ENCODE results near the gene PCDHGC5.

Gene PCDHGC5

GRCh38 chr5:141441571-141442170, 47.2 kb upstream of the PCDHGC5 start:
- H3K27me3 ChIP-seq (ENCODE audit: insufficient read depth, low read length), result no peaks in the 10 kb centered on the region
- no peak overlapping the region for H3K9ac ChIP-seq (ENCODE audit: low read length)
- TF ChIP-seq CTCF (IDR thresholded peaks at IDR 0.05; ENCODE audit: low read length) (no peak), EZH2 (IDR thresholded peaks at IDR 0.05; ENCODE audit: borderline replicate concordance, low read length) (no peak)
- H4K20me1 ChIP-seq (ENCODE audit: insufficient read depth, low read length), result no peaks in the 10 kb centered on the region
- H3K79me2 ChIP-seq (ENCODE audit: insufficient read depth, low read length), result no peaks in the 10 kb centered on the region
- H3F3A ChIP-seq (ENCODE audit: insufficient read depth, low read length), result no peaks in the 10 kb centered on the region
- H3K36me3 ChIP-seq (ENCODE audit: insufficient read depth, low read length), result no peaks in the 10 kb centered on the region
- no peak overlapping the region for H3K4me2 ChIP-seq (ENCODE audit: low read length)
- no peaks in the 10 kb centered on the region for H3K9me3 ChIP-seq (ENCODE audit: low read length)
- no peak overlapping the region for H3K4me3 ChIP-seq (ENCODE audit: low read depth, low read length, poor library complexity, severe bottlenecking)
- no peak overlapping the region for H3K27ac ChIP-seq (ENCODE audit: low read depth, low read length, poor library complexity, severe bottlenecking)
- H3K4me1 ChIP-seq (ENCODE audit: insufficient read depth, low read length, severe bottlenecking), result no peaks in the 10 kb centered on the region
- H3K9me2 ChIP-seq (ENCODE audit: low read depth, low read length), result no peaks in the 10 kb centered on the region
- no peak overlapping the region for H2AFZ ChIP-seq (ENCODE audit: low read length)

- no peak overlapping the region for H2AFZ ChIP-seq (ENCODE audit: low read length)
- no peaks in the 10 kb centered on the region for H3K9me3 ChIP-seq (ENCODE audit: low read length)
- H3F3A ChIP-seq (ENCODE audit: insufficient read depth, low read length), result no peaks in the 10 kb centered on the region
- no peak for TF ChIP-seq EZH2 (IDR thresholded peaks at IDR 0.05; ENCODE audit: borderline replicate concordance, low read length)
- no peak for TF ChIP-seq CTCF (IDR thresholded peaks at IDR 0.05; ENCODE audit: low read length)
- no peak overlapping the region for H3K9ac ChIP-seq (ENCODE audit: low read length)
- no peaks in the 10 kb centered on the region for H3K79me2 ChIP-seq (ENCODE audit: insufficient read depth, low read length)
- H3K4me3 ChIP-seq (ENCODE audit: low read depth, low read length, poor library complexity, severe bottlenecking), result no peak overlapping the region
- H3K4me1 ChIP-seq (ENCODE audit: insufficient read depth, low read length, severe bottlenecking), result no peaks in the 10 kb centered on the region
- H3K27ac ChIP-seq (ENCODE audit: low read depth, low read length, poor library complexity, severe bottlenecking), result no peak overlapping the region
- H4K20me1 ChIP-seq (ENCODE audit: insufficient read depth, low read length), result no peaks in the 10 kb centered on the region
- H3K36me3 ChIP-seq (ENCODE audit: insufficient read depth, low read length), result no peaks in the 10 kb centered on the region
- H3K4me2 ChIP-seq (ENCODE audit: low read length), result no peak overlapping the region
- no peaks in the 10 kb centered on the region for H3K9me2 ChIP-seq (ENCODE audit: low read depth, low read length)
- H3K27me3 ChIP-seq (ENCODE audit: insufficient read depth, low read length), result no peaks in the 10 kb centered on the region
These were observed 23.5 kb upstream of the PCDHGC5 start for GRCh38 chr5:141465351-141465750.

GRCh38 chr5:141475625-141476131, 13.2 kb upstream of the PCDHGC5 start, which contains the start of gene PCDHGC3:
Gene PCDHGC3, plus strand, starts transcription at chr5:141475966. Its CDS starts 151 bp downstream, at chr5:141476117.
- Histone ChIP-seq H3K79me2 (ENCODE audit: insufficient read depth, low read length) (no peaks in the 10 kb centered on the region), H2AFZ (ENCODE audit: low read length) (no peak within 1 kb of the TSS), H3K27ac (ENCODE audit: low read depth, low read length, poor library complexity, severe bottlenecking) (no peak within 1 kb of the TSS), H3K9me2 (ENCODE audit: low read depth, low read length) (no peaks in the 10 kb centered on the region), H3K9ac (ENCODE audit: low read length) (peak within 1 kb of the TSS; percentile 44; the same call in 1 of the 2 replicates), H3K9me3 (ENCODE audit: low read length) (no peaks in the 10 kb centered on the region), H3K4me2 (ENCODE audit: low read length) (peak within 1 kb of the TSS; percentile 83), H3K4me3 (ENCODE audit: low read depth, low read length, poor library complexity, severe bottlenecking) (peak within 1 kb of the TSS; percentile 60), H3K4me1 (ENCODE audit: insufficient read depth, low read length, severe bottlenecking) (peaks cover 31% of the 10 kb centered on the region), H4K20me1 (ENCODE audit: insufficient read depth, low read length) (no peaks in the 10 kb centered on the region), H3F3A (ENCODE audit: insufficient read depth, low read length) (no peaks in the 10 kb centered on the region), H3K27me3 (ENCODE audit: insufficient read depth, low read length) (peaks cover 9% of the 10 kb centered on the region; the same call in 1 of the 2 replicates), H3K36me3 (ENCODE audit: insufficient read depth, low read length) (no peaks in the 10 kb centered on the region)
- no peak for TF ChIP-seq EZH2 (IDR thresholded peaks at IDR 0.05; ENCODE audit: borderline replicate concordance, low read length)
- peak; percentile 47; the same call in 1 of the 2 replicates for TF ChIP-seq CTCF (IDR thresholded peaks at IDR 0.05; ENCODE audit: low read length)

Measured in OCI-LY1 (cell line).